Upper lobe of right lung (tissue), 1 donor: ENCODE measurements around the gene INPP4A. TPM values are rescaled to one million over a fixed set of nuclear protein-coding genes. Genes with fewer than 3 reads are reported as not detected.

ENCODE experiments used
- ATAC-seq: fragments of 200-7000 bp; cut with Tn5 transposase; one replicate; pipeline ENCODE4 v1.9.1; 2020; ENCODE audit warnings: mild to moderate bottlenecking, moderate library complexity
- DNase-seq: peaks from one replicate; pipeline ENCODE4 v3.0.0-alpha.2; 2020
- H3K27ac ChIP-seq: fragments of 200-600 bp; one replicate; pipeline ENCODE4 v1.8.0; 2022
- H3K27me3 ChIP-seq: fragments of 200-600 bp; one replicate; pipeline ENCODE4 v1.8.0; 2022; ENCODE audit warnings: mild to moderate bottlenecking
- H3K36me3 ChIP-seq: fragments of 200-600 bp; one replicate; pipeline ENCODE4 v1.8.0; 2022
- H3K4me1 ChIP-seq: fragments of 200-600 bp; one replicate; pipeline ENCODE4 v1.8.0; 2022
- H3K4me3 ChIP-seq: fragments of 200-600 bp; one replicate; pipeline ENCODE4 v1.8.0; 2022; ENCODE audit warnings: mild to moderate bottlenecking
- H3K9me3 ChIP-seq: fragments of 200-600 bp; one replicate; pipeline ENCODE4 v1.8.0; 2022
- intact Hi-C: fragments of 100-400 bp; cut with DNase I; formaldehyde crosslinking; loops from one replicate; pipeline ENCODE4 v1.11.0; 2022
- total RNA-seq: library from RNA; stranded (reverse); fragmentation: NEBNext Ultra II Directional; extraction: Animal tissue kit (Norgen Biotek cat#: 25700); gene quantifications from one replicate; pipeline ENCODE4 v1.2.1, GENCODE V29; 2021
- TF ChIP-seq, protein P1 (sequence below): fragments of 200-600 bp; IDR thresholded peaks from one replicate; pipeline ENCODE4 v1.8.0; 2022; ENCODE audit warnings: antibody characterized with exemption
- donor health status: DM: no; HTN: yes; CAD: no; lungs with severe emphysema.

Gene INPP4A
- total RNA-seq, 1 donor from 2014 or later: 35.0 TPM

DNA sequence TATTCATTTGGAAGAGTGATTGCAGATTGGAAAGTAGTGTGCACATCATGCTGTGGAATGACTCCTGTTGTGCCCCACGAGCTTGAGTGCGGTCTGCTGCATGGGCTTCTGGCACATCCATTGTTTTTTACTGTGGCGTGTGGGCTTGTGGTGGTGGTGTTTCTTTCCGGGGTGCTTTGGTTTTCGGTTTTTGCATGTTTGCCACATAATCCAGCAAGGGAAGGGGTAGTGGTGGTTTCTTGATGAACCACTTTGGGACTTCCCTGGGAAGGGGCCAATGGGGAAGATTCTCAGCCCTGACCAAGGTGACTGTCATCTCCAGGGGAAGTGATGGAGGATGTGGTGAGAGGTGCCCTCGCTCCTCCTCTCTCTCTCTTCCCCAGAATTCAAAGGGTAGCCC, 106.7 kb downstream of the INPP4A start:
- no peak for ATAC-seq
- Histone ChIP-seq H3K27me3 (no peaks in the 10 kb centered on the region), H3K9me3 (no peaks in the 10 kb centered on the region), H3K4me1 (no peaks in the 10 kb centered on the region), H3K4me3 (no peak overlapping the region), H3K36me3 (peaks cover 84% of the 10 kb centered on the region), H3K27ac (no peak overlapping the region)
- intact Hi-C loops: no loop called here
- DNase-seq: no peak
- TF ChIP-seq, protein P1, sequence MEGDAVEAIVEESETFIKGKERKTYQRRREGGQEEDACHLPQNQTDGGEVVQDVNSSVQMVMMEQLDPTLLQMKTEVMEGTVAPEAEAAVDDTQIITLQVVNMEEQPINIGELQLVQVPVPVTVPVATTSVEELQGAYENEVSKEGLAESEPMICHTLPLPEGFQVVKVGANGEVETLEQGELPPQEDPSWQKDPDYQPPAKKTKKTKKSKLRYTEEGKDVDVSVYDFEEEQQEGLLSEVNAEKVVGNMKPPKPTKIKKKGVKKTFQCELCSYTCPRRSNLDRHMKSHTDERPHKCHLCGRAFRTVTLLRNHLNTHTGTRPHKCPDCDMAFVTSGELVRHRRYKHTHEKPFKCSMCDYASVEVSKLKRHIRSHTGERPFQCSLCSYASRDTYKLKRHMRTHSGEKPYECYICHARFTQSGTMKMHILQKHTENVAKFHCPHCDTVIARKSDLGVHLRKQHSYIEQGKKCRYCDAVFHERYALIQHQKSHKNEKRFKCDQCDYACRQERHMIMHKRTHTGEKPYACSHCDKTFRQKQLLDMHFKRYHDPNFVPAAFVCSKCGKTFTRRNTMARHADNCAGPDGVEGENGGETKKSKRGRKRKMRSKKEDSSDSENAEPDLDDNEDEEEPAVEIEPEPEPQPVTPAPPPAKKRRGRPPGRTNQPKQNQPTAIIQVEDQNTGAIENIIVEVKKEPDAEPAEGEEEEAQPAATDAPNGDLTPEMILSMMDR: no peak

DNA sequence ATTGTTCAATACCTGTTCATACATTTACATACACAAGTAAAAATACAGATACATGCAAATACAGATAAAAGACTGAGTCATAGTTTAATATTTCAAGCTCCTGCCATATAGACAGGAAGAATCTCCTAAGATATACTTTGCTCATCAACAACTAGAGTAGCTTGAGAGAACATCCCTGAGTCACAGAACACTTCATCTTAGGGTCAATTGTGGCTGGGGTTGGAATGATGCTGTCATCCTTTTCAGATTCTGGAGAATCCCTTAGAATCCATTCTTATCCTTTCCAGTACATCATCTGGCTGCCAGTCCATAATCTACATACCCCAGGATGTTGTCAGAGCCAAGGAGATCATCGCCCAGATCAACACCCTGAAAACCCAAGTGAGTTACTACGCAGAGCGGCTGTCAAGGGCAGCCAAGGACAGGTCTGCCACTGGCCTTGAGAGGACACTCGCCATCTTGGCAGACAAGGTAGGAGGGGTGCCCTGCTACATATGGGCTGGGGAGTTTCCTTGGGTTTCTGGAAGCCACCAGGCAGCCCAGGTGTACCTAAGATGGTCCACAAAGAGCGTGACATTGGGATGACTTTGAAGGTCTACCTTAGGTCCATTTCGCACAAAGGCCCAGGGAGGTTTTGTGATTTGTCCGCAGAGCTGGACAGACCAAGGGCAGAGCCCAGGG, 108.0 kb downstream of the INPP4A start:
- Histone ChIP-seq H3K4me3 (no peak overlapping the region), H3K27ac (no peak overlapping the region), H3K36me3 (peaks cover 79% of the 10 kb centered on the region), H3K9me3 (no peaks in the 10 kb centered on the region), H3K4me1 (no peaks in the 10 kb centered on the region), H3K27me3 (no peaks in the 10 kb centered on the region)
- DNase-seq (no peak), ATAC-seq (no peak)
- intact Hi-C loops: no loop called here
- TF ChIP-seq, protein P1: no peak

DNA sequence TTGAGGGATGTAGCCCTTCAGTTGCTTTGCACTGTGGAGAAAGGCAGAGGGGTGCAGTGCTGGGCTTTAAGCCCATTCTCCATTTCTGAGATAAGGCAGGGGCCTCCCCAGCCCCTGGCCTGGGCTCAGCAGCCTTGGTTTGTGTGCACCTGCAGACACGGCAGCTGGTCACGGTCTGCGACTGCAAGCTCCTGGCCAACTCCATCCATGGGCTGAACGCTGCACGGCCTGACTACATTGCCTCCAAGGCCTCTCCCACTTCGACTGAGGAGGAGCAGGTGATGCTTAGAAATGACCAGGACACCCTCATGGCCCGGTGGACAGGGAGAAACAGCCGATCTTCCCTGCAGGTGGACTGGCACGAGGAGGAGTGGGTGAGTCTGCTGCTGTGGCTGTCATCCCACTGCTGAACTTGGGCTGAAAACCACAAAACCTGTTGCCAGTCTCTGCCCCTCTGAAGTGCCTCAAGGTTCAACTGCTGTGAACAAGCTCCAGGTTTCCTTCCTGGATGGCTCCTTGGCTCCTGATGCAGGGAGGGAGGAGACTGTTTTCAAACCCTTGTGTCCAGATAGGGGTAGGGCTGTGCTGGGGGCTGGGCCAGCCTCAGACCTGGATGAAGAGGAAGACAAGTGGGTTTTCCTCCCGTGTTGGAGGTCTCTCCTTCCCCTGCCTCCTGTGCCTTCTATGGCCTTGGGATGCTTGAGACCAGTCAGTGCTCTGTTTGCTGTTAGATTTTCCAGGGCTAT, 109.6 kb downstream of the INPP4A start:
- peaks cover 79% of the 10 kb centered on the region for H3K36me3 ChIP-seq

DNA sequence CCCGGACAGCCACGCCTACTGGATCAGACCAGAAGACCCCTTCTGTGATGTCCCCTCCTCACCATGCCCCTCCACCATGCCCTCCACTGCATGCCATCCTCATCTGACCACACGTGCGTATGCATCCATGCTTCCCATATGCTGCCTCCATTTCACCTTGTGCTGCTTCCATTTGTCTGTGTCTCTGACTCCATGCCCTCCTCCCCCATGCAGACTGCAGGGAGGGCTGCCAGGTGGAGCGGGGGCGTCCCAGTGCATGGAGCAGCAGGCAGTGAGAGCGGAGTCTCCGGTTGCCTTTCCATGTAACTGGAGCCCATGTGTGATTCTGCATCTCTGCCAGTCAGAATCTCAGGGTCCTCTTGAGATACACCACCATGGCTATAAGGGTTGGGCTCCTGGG, 111.0 kb downstream of the INPP4A start:
- intact Hi-C loops: no loop called here
- TF ChIP-seq, protein P1: no peak
- Histone ChIP-seq H3K27me3 (no peaks in the 10 kb centered on the region), H3K9me3 (no peaks in the 10 kb centered on the region), H3K4me3 (no peak overlapping the region), H3K36me3 (peaks cover 77% of the 10 kb centered on the region), H3K4me1 (peaks cover 5% of the 10 kb centered on the region), H3K27ac (no peak overlapping the region)
- no peak for ATAC-seq
- no peak for DNase-seq

More for the DNA sequence above, 109.6 kb downstream of the INPP4A start:
- TF ChIP-seq, protein P1: no peak
- Histone ChIP-seq H3K9me3 (no peaks in the 10 kb centered on the region), H3K4me3 (no peak overlapping the region), H3K27ac (no peak overlapping the region), H3K4me1 (peaks cover 1% of the 10 kb centered on the region), H3K27me3 (no peaks in the 10 kb centered on the region)
- DNase-seq: no peak
- ATAC-seq: no peak
- intact Hi-C loops: no loop called here

DNA sequence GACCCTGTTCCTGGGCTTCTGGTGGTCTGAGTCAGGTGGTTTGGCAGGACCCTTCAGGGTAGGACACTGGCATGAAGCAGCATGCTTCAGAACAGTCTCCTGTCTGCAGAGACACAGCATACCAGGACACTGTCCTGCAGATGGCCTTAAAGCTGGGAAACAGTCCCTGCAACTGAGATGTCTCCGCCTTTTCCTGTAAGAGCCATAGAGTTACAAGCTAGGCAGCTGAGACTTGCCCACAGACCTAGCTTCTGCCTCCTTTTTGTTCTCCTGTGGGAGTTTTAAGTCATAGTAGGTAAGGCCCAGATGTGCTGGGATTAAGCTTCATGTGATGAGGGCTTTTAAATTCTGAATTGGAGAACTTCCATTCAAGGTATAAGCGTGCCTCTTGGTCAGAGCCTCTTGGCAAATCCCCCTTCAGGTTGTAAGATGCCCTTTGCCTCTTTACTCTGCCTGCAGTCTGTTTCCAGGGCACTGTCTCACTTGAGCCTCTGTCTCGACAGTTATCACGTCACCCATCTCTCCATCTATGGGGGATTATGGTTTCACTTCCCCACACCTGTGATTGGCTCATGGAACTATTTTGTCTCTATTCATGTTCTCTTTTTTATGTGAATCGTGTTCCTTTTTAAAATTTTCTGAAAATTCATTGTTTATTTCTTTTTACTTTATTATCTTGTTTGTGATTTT, 111.8 kb downstream of the INPP4A start:
- H3K27me3 ChIP-seq: no peaks in the 10 kb centered on the region
- peaks cover 77% of the 10 kb centered on the region for H3K36me3 ChIP-seq
- H3K9me3 ChIP-seq: no peaks in the 10 kb centered on the region
- DNase-seq (no peak), ATAC-seq (no peak)
- H3K4me1 ChIP-seq: peaks cover 5% of the 10 kb centered on the region
- TF ChIP-seq, protein P1: no peak
- H3K27ac ChIP-seq: no peak overlapping the region
- intact Hi-C loops: no loop called here
- H3K4me3 ChIP-seq: no peak overlapping the region
